Measurements from ENCODE around the gene FALEC.

Gene FALEC

DNA sequence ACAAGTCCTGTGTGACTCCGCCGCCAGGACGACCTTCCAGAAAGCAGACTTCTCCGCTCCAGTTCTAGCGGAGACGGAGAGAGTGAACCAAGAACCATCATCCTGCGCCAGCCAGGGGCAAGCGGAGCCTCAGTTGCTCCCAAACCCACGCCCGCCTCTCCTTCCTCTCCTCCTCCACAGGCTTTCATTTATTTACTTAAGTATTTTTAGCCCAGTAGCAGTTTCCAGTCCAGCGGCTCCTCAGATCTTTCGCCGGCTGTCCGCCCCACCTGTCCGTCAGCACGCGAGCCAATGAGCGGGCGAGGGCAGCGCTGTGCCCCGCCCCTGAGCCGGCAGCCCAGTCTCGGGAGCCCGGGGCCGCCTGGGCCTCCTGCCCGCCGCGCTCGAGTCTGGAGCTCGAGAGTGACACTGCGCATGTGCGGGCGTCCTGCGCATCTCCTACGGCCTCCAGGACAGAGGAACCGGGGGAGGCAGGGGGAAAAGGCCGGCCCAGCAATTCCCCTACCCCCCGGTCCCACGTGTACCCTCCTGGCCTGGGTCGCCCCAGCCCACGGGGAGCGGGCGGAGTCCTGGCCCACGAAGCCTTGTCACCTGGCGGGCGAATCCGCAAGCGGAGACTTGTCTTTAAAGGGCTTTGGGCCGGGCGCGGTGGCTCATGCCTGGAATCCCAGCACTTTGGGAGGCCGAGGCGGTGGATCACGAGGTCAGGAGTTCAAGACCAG, at the start of gene FALEC:
FALEC (plus strand) TSS at position 425 of the 722 bp plus-strand sequence.
- DNase-seq (ENCODE audit: low read depth), result peak; percentile 74

DNA sequence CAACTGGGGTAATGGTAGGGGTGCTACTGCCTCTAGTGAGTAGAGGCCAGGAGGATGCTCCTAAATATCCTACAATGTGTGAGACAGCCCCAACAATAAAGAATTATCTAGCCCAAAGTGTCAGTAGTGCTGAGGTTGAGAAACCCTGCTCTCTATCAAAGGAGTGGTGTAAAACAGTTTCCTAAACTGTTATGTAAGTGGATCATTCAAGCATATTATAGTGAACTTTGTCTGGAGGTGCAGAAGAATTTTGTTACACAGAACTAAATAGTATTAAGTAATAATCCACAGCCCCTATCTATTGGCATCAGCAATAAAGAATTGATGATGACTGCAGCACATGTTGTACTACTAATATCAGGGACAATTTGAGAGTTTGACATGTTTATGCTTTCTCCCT, 48.6 kb upstream of the FALEC start:
- no peak for DNase-seq (ENCODE audit: low read depth)

DNA sequence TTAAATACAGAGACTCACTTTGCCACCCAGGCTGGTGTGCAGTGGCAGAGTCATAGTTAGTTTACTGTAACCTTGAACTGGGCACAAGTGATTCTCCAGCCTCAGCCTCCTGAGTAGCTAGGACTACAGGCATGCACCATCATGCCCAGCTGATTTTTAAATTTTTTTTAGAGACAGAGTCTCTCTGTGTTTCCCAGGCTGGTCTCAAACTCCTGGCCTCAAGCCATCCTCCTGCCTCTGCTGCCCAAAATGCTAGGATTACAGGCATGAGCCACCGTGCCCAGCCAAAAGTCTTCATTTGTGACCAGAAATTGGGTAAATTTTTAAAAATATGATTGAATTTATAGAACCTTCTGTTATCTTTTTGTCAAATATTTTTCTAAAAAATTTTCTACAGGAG, 46.3 kb upstream of the FALEC start:
- DNase-seq (ENCODE audit: low read depth), result no peak

DNA sequence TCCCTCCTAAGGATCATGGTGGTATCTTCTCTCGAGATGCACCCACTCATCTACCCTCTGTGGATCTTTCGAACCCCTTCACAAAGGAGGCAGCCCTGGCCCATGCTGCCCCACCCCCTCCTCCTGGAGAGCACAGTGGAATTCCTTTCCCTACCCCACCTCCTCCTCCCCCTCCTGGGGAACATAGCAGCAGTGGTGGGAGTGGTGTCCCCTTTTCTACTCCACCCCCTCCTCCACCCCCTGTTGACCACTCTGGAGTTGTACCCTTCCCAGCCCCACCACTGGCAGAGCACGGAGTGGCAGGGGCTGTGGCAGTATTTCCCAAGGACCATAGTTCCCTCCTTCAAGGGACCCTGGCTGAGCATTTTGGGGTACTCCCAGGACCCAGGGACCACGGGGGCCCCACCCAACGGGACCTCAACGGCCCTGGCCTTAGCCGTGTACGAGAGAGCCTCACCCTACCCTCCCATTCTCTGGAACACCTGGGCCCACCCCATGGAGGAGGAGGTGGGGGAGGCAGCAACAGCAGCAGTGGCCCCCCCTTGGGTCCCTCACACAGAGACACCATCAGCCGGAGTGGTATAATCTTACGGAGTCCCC, 42.9 kb upstream of the FALEC start:
- DNase-seq (ENCODE audit: low read depth), result no peak

DNA sequence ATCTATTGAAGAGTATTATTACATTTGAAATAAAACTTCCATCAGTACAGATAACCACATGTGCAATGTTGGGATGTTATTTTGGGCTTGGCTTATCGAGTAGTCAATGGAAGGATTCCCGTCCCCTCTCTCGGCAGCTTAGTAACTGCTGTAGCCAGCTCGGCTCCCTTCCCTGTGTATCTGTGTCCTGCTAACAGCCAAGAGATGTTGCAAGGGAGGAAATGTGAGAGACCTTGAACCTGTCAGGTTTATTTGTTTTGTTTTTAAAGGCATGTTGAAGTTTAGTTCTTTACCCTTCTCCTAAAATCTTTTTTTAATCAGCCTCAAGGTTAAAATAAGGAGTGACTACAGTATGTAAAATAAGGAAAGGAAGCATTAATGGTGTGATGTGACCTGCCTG, 41.9 kb upstream of the FALEC start:
- DNase-seq (ENCODE audit: low read depth), result no peak

DNA sequence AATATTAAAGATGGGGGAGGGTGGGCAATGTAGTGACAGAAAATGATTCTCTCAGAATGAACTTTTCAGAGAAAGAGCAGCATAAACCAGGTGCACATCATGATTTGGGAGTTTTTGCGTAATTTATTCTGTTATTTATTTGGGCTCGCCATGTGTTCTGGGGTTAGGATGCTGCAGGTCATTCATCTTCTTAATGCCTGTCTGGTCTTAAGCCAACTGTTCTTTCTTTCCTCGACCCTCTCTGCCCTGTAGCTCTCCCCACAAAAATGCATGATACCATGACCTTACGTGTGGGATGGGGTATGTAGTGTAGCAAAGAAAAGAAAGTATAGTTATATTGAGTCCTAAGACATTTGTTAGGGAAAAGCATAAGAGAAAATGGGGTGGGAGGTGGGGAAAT, 40.7 kb upstream of the FALEC start:
- DNase-seq (ENCODE audit: low read depth), result no peak

DNA sequence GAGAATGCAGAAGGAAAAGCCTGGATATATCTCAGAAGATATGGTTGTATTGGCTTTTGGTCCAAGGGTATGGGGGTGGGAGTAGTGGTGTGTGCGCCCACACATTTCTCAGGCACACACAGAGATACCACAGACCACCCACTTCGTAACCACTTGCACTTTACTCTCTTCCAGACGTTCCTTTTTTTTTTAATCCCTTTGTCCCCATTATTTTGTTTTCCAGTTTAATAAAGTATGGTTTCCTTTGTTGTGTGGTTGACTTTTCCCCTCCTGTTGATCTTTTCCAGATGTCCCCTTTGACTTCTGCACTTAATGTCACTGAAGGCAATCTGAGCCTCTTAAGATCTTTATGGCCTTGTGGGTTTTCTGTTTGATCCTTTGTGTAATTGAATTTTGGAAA, 38.8 kb upstream of the FALEC start:
- DNase-seq (ENCODE audit: low read depth), result no peak

DNA sequence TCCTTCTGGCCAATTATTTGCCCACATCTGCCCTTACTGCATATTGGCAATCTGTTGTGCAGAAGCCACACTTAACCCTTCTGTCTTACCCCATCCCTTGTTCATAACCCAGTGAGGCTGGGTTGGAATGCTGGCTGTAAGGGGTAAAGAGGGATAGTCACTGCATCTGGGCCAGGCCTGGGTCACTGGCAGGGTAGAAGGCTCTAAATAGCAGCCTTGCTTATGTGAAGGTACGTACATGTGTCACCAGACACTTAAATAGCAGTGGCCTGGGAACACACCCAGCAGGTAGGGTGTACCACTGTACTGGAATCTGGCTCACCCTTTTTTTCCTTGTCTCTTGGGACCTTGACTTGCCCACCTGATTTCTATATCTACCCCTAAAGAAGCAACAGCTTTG, 38.2 kb upstream of the FALEC start:
- no peak for DNase-seq (ENCODE audit: low read depth)

DNA sequence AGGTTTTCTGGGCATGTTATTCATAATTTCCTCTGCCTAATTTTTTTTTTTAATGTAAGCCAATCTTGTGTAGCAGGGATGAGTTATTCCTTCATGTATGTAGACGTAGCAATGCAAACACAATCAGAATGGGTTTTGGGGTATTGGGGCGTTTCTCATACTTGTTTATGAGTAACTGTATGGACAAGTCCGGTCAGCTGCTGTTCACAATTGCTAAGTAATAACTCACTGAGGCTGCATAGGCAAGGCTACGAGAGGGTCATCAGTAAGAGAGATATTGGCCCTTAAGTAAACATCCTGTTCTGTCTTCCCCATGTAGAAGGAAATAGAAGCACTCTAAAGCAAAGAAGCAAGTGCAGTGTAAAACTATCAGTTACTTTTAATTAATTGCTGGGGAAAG, 37.8 kb upstream of the FALEC start:
- no peak for DNase-seq (ENCODE audit: low read depth)

DNA sequence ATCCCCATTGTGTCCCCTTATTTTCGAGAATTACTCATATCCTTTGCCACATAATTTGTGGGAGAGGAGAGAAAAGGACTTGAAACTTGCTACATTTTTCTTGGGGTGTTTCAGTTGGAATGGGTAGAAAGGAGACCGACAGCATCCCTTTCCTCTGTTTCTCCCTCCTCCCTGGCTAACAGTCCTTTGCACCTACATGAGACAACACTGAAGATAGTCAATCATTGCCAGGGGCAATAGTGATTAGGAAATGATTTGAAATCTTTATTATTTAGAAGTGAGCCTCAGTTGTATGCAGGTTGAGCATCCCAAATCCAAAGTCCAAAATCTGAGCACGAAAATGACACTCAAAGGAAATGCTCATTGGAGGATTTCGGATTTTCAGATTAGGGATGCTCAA, 36.2 kb upstream of the FALEC start:
- no peak for DNase-seq (ENCODE audit: low read depth)

DNA sequence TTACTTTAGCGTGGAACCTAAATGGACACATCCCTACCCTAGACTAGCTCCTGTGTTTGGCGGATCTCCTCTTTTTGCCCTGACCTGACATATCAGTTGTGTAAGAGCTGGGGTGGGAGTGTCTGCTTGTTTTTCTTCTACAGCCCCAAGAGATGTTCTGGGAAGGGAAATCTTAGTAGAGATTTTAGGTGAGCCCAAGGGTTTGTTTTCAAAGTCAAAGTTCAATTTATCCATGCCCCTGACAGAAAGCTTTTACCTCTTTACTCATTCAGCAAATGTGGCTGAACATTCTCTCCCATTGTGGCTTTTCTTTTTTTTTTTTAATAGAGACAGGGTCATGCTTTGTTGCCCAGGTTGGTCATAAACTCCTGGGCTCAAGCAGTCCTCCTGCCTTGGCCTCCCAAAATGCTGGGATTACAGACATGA, 35.6 kb upstream of the FALEC start:
- no peak for DNase-seq (ENCODE audit: low read depth)

DNA sequence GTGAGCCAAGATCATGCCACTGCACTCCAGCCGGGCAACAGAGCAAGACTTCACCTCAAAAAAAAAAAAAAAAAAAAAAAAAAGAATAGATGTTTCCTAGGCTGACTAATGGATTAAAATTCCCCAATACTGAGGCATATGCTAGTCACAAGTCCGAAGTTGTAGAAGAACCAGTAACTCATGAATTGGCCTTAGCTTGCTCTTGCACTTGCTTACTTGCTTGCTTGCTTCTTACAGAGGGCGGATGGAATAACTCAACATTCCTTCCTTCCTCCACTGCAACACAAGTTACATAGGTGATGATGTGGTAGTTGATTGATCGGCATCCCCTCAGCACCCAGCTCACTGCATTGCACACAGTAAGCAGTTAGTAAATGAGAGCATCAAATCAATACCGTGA, 31.1 kb upstream of the FALEC start:
- no peak for DNase-seq (ENCODE audit: low read depth)

DNA sequence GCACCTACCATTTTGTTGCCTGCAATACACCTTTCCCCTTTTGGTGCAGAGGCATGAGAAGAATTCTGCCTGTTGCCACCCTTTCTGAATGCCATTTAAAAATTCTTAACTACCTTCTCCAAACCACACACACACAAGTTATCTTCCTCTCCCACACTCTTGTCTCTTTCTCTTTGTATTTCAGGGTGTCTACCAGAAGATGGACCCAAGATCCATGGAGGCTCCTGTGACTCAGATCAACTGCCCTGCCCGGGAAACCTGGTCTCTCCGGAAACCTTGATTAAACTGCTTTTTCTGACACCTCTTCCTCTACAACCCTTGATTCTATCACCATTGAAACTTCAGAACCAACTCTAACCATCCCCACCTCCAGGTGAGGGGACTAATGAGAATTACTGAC, 30.7 kb upstream of the FALEC start:
- no peak for DNase-seq (ENCODE audit: low read depth)

DNA sequence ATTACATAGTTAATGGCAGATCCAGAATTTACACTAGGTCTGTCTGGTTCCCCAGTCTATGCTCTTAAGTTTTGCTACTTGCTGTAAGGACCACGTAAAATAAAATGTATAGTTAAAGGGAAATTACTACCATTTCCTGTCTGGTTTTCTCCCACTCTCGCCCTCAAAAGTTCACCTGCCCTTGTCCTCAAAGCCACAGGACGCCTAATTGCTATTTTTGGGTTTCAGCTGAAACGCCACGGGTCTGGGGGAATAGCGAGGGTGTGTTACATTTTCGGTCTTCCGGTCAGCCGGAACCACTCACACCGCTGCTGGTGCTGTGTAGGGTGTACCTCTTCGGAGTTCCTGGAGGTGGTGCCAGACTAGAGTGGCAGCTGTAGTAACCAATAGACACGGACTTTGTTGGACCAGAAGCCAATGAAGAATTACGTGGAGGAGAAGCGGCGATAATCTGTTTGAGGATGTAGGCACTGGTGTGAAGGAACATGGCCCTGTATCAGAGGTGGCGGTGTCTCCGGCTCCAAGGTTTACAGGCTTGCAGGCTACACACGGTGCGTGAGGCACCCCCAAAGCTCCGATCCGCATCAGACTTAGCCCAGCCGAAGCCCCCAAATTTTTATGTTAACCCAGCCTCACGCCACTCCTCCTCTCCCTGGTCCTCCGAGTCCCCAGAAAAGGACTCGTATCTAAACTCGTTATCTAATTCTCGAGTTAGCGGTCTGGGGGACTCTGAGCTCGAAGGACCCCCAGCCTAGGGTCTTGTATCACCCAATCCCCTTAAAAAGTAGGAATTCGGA, 28.4 kb upstream of the FALEC start, which contains the start of gene TARS2:
TARS2 (plus strand) TSS at position 454 of the 797 bp plus-strand sequence; CDS start at position 486, 32 bp downstream.
- peak; percentile 91 for DNase-seq (ENCODE audit: low read depth)

DNA sequence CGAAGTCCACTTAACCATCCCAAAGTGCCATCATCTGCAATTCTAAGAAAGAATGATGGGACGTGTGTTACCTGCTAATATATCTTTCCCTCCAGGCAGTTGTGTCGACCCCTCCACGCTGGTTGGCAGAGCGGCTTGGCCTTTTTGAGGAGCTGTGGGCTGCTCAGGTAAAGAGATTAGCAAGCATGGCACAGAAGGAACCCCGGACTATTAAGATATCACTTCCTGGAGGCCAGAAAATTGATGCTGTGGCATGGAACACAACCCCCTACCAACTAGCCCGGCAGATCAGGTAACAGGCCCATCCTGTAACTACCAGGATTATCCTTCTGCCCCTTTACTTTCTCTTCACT, 27.8 kb upstream of the FALEC start:
- DNase-seq (ENCODE audit: low read depth), result no peak

DNA sequence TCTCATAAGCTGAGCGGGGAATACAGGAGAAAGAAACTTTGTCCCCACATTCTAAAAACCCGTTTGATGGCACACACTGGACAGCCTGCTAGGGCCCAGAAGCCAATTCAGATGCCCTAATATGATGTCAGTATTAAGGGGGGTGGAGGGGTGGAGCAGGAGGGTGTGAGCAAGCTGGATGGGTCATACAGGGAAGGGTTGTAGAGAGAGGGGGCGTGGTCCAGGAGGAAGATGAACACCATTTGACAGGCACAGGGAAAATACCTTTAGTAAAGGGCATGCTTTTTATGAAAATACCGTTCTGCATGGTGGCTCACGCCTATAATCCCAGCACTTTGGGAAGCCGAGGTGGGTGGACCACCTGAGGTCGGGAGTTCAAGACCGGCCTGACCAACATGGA, 22.4 kb upstream of the FALEC start:
- no peak for DNase-seq (ENCODE audit: low read depth)

DNA sequence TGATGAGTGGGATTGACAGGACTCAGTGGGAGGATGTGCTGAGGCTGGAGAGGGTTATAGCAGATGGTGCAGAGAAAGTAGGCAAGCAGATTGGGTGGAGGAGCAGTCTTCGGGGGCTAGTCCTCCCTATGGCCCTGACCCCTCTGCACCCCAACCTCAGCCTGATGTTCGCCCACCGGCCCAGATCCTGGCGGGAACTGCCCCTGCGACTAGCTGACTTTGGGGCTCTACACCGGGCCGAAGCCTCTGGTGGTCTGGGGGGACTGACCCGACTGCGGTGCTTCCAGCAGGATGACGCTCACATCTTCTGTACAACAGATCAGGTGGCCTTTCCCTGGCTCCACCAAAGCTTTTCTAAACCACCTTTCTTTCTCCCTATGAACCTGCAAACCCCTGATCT, 17.2 kb upstream of the FALEC start:
- no peak for DNase-seq (ENCODE audit: low read depth)

DNA sequence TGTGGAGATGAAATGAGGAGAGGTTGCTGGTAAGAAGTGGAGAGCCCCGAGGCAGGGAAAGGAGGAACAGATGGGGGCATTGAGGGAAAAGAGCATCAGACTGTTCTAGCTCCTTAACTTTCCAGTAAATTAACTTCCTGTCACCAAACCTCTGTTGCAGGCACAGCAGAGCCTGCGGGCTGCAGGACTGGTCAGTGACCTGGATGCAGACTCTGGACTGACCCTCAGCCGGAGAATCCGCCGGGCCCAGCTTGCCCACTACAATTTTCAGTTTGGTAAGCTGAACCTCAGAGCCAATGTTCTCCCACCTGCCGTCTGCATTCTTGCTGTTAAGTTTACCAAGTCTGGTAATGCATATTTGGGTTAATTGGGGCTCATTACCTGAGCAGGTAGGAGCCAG, 10.1 kb upstream of the FALEC start:
- DNase-seq (ENCODE audit: low read depth), result no peak

DNA sequence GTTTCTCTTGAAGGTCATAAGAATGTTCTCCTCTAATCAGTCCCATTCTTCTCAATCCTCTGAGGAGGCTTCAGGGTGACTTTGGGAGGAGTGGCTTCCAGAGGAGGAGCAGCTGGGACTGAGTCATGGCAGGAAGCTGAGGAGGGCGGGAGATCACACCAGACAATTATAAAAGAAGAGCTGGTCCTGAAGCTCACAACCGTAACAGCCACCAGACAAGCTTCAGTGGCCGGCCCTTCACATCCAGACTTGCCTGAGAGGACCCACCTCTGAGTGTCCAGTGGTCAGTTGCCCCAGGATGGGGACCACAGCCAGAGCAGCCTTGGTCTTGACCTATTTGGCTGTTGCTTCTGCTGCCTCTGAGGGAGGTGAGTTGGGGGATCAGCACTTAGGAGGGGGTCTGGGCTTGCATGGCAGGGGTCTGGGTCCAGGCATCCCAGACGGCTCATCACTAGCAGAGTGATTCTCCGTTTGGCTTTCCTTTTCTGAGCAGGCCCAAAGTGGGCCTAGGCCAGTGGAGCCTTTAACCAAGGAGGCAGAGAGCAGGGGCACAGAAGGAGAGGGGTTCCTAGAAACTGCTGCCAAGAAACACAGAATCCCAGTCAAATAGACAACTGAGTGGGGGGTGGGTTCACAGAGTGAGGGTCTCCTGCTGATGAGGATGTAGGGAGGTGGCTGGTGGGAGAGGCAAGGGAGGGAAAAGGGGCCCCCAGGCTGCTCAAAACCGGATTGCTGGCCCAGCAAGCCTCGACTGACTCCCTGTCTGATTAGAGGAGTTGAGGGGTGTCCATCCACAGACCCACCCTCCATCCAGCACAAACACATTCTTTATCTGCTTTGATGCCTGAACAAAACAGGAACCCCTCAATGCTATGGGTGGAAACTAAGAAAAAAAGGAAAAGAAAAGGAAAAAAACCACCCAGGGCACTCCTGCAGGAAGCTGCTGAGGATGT, 7.4 kb upstream of the FALEC start, which contains the start of gene ECM1:
ECM1 (plus strand) TSS at position 198 of the 953 bp plus-strand sequence; CDS start at position 299, 101 bp downstream.
- DNase-seq (ENCODE audit: low read depth), result no peak

DNA sequence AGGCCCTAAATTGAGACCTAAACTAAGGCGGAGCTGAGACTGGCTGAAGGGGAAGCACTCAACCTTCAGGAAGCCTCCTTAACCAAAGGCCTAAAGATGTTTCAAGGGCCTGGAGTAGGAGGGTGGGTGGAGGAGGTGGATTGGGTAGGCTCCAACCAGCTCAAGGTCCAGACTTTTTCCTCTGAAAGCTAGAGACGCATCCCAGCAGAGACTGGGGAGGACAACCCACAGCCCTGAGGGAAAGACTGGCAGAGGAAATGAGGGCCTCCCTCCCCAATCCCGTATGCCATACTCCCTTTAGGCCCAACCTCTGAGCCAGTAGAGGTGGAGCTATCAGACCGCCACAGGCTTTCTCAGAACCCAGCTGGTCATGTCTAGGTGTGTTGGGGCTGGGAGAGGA, 6.6 kb upstream of the FALEC start:
- no peak for DNase-seq (ENCODE audit: low read depth)

DNA sequence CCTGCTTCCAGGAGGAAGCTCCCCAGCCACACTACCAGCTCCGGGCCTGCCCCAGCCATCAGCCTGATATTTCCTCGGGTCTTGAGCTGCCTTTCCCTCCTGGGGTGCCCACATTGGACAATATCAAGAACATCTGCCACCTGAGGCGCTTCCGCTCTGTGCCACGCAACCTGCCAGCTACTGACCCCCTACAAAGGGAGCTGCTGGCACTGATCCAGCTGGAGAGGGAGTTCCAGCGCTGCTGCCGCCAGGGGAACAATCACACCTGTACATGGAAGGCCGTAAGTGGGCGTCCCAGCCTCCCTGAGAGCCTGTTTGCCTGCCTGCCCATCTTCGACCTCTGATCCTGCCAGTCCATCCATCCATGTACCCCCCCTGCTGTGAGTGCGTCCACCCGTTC, 4.0 kb upstream of the FALEC start:
- no peak for DNase-seq (ENCODE audit: low read depth)

Data from GM04503 (cell line).